Activated CD4-positive, alpha-beta T cell treated with anti-CD3 and anti-CD28 coated beads, Interleukin-2, amount 10 ng/mL, durations not matched to agents 7 days and 5 days (primary cell): ENCODE data around the gene RNF224. TPM values are rescaled to one million over a fixed set of nuclear protein-coding genes. Genes with fewer than 3 reads are reported as not detected.

Experiments
- CTCF ChIA-PET: fragments of 350-600 bp; sonication (Branson Sonifier 250); formaldehyde crosslinking; loops from one replicate; lab custom pipeline; 2021; ENCODE audit warnings: antibody characterized with exemption; lab: Charles Lee
- POLR2A ChIA-PET: fragments of 350-600 bp; sonication (Branson Sonifier 250); formaldehyde crosslinking; loops from one replicate; lab custom pipeline; 2021; ENCODE audit warnings: antibody characterized with exemption; lab: Charles Lee
- DNase-seq: peaks from one replicate; pipeline ENCODE4 v3.0.0-alpha.2; 2020
- H3K27ac Mint-ChIP-seq: one replicate; pipeline ENCODE4 v1.8.0; 2021; ENCODE audit warnings: mild to moderate bottlenecking, moderate library complexity, mixed read lengths
- H3K27me3 Mint-ChIP-seq: one replicate; pipeline ENCODE4 v1.8.0; 2021; ENCODE audit warnings: mixed read lengths
- H3K36me3 Mint-ChIP-seq: one replicate; pipeline ENCODE4 v1.8.0; 2021; ENCODE audit warnings: low read depth, mixed read lengths
- H3K4me1 Mint-ChIP-seq: one replicate; pipeline ENCODE4 v1.8.0; 2021; ENCODE audit warnings: mixed read lengths
- H3K4me3 Mint-ChIP-seq: one replicate; pipeline ENCODE4 v1.8.0; 2021; ENCODE audit warnings: mild to moderate bottlenecking, moderate library complexity, mixed read lengths
- H3K9me3 Mint-ChIP-seq: one replicate; pipeline ENCODE4 v1.8.0; 2021; ENCODE audit warnings: mixed read lengths
- total RNA-seq, 2 experiments: library from RNA; stranded (reverse); gene quantifications; one replicate each; pipeline ENCODE4 v1.2.3, GENCODE V29; 2021

RNF224 gene
- total RNA-seq, 2 experiments from 2014 or later = 0.10 TPM; not detected in 1

GRCh38 chr9:137219757-137220316, 7.5 kb upstream of the RNF224 start:
- DNase-seq = no peak
- H3K9me3 Mint-ChIP-seq = no peaks in the 10 kb centered on the region
- POLR2A ChIA-PET = no interaction called here
- no peak overlapping the region for H3K27ac Mint-ChIP-seq
- H3K4me1 Mint-ChIP-seq = peaks cover 13% of the 10 kb centered on the region
- peaks cover 2% of the 10 kb centered on the region for H3K36me3 Mint-ChIP-seq
- peak overlapping the region; percentile 11 for H3K4me3 Mint-ChIP-seq
- no peaks in the 10 kb centered on the region for H3K27me3 Mint-ChIP-seq
- CTCF ChIA-PET = interaction anchor here (0.9 to 1.4 kb wide), 3 partner anchors 13 to 17 kb away, joined by 3 read pairs; no protein-coding TSS in a partner anchor

GRCh38 chr9:137220317-137221094, 6.8 kb upstream of the RNF224 start:
- CTCF ChIA-PET = interaction anchor here (0.9 to 1.6 kb wide), 3 partner anchors 16 to 50 kb away, joined by 3 read pairs; no protein-coding TSS in a partner anchor

GRCh38 chr9:137221095-137221505, 6.2 kb upstream of the RNF224 start:
- ChIA-PET CTCF (interaction anchor here (1.4 to 1.6 kb wide), 2 partner anchors 16 to 50 kb away, joined by 3 read pairs; no protein-coding TSS in a partner anchor), POLR2A (interaction anchor here (0.5 kb wide), 1 partner anchor 197 kb away, joined by 9 read pairs; no protein-coding TSS in a partner anchor)
- Mint-ChIP-seq H3K36me3 (peaks cover 2% of the 10 kb centered on the region), H3K4me1 (peaks cover 18% of the 10 kb centered on the region), H3K9me3 (no peaks in the 10 kb centered on the region), H3K4me3 (peak overlapping the region; percentile 54), H3K27ac (no peak overlapping the region), H3K27me3 (no peaks in the 10 kb centered on the region)
- DNase-seq = no peak

More at GRCh38 chr9:137220317-137221094, 6.8 kb upstream of the RNF224 start:
- no peak for DNase-seq
- no peak overlapping the region for H3K27ac Mint-ChIP-seq
- H3K4me3 Mint-ChIP-seq = peak overlapping the region; percentile 54
- peaks cover 2% of the 10 kb centered on the region for H3K36me3 Mint-ChIP-seq
- H3K27me3 Mint-ChIP-seq = no peaks in the 10 kb centered on the region
- H3K9me3 Mint-ChIP-seq = no peaks in the 10 kb centered on the region
- POLR2A ChIA-PET = no interaction called here
- peaks cover 18% of the 10 kb centered on the region for H3K4me1 Mint-ChIP-seq

DNA sequence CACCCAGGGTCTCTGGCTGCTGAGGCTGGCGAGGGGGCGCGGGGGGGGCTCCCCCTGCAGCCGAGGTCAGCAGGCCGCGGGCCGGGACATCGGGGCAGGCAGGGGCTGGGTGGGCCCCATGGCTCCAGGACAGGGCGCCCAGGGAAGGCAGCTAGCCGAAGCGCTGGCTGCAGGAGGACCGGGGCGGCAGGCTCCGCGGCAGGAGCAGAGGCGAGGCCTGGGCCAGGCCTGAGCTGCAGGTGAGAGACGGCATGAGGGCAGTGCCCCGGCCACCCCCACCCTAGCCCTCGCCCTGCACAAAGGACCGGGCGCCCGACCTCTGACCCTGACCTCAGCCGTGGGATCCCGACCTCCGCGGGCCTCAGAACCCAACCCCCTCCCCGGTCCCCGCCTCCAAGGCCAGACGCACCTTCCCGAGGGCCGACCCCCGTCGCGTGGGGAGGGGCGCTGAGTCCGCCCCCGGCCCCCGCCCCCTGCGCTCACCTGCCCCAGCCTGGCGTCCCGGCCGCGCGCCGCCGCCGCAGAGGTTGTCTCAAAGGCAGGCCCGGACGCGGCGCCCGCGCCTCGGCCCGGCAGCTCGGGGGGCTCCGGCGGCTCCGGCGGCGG, 5.7 kb upstream of the RNF224 start:
- no peak overlapping the region for H3K27ac Mint-ChIP-seq
- peaks cover 18% of the 10 kb centered on the region for H3K4me1 Mint-ChIP-seq
- H3K36me3 Mint-ChIP-seq = peaks cover 2% of the 10 kb centered on the region
- H3K4me3 Mint-ChIP-seq = no peak overlapping the region
- DNase-seq = no peak
- H3K27me3 Mint-ChIP-seq = no peaks in the 10 kb centered on the region
- POLR2A ChIA-PET = interaction anchor here (0.5 kb wide), 1 partner anchor 198 kb away, joined by 9 read pairs; no protein-coding TSS in a partner anchor
- CTCF ChIA-PET = interaction anchor here (1.1 to 1.6 kb wide), 2 partner anchors 51 to 186 kb away, joined by 3 read pairs; no protein-coding TSS in a partner anchor
- H3K9me3 Mint-ChIP-seq = no peaks in the 10 kb centered on the region

DNA sequence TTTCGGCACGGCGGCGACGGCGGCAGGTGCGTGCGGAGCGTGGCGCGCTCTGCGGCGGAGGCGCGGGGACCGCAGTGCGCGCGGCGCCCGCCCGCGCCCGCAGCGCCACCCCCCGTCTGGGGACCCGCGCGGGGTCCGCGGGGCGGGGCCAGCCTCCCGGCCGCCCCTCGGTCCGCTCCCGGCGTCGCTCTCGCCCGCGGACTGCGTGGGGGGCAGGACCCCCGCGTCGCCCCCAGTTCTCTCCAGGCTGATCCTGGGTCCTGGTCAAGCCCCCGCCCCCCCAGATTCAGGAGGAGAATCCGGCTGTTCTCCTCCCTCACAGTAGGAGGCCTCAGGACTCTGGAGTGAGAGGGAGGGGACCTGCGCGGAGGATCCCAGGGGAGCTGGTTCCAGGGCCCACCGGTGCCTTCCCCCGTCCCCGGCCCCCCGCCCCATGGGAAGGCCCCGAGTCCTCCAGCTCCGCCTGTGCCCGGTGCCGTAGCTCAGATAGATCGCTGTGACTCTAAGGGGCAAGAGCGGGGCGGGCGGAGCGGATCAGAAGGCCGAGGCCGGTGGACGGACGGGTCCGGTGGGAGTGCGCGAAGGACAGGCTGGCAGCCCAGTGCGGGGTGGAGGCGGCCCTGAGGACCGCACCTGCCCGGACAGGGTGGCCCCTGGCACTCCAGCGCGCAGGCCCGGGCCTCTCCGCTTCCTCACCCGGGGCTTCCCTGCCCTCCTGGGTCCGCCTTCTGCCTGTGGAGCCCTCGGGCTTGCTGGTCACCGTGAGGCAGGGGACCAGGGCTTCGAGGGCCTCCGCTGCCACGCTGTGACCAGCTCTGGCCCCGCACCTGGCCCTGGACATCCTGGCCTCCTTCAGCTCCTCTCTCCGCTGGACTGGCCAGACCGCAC, 4.9 kb upstream of the RNF224 start, which contains the start of gene RNF208:
Gene RNF208, minus strand, starts transcription at position 51 of the 888 bp plus-strand sequence. CDS start 1,028 bp downstream, outside the sequence.
- Mint-ChIP-seq H3K36me3 (no peaks in the 10 kb centered on the region), H3K9me3 (no peaks in the 10 kb centered on the region), H3K4me3 (peak within 1 kb of the TSS; percentile 73), H3K4me1 (peaks cover 18% of the 10 kb centered on the region), H3K27ac (peak within 1 kb of the TSS; percentile 84), H3K27me3 (no peaks in the 10 kb centered on the region)
- CTCF ChIA-PET = interaction anchor here (0.5 to 6.0 kb wide), 9 partner anchors 16 to 187 kb away, joined by 3 to 65 read pairs (median 3); partner anchors contain the start of gene TUBB4B
- POLR2A ChIA-PET = interaction anchor here (1.0 to 1.2 kb wide), 3 partner anchors 18 to 127 kb away, joined by 3 read pairs; partner anchors contain the start of genes TPRN and TUBB4B
- DNase-seq = no peak

DNA sequence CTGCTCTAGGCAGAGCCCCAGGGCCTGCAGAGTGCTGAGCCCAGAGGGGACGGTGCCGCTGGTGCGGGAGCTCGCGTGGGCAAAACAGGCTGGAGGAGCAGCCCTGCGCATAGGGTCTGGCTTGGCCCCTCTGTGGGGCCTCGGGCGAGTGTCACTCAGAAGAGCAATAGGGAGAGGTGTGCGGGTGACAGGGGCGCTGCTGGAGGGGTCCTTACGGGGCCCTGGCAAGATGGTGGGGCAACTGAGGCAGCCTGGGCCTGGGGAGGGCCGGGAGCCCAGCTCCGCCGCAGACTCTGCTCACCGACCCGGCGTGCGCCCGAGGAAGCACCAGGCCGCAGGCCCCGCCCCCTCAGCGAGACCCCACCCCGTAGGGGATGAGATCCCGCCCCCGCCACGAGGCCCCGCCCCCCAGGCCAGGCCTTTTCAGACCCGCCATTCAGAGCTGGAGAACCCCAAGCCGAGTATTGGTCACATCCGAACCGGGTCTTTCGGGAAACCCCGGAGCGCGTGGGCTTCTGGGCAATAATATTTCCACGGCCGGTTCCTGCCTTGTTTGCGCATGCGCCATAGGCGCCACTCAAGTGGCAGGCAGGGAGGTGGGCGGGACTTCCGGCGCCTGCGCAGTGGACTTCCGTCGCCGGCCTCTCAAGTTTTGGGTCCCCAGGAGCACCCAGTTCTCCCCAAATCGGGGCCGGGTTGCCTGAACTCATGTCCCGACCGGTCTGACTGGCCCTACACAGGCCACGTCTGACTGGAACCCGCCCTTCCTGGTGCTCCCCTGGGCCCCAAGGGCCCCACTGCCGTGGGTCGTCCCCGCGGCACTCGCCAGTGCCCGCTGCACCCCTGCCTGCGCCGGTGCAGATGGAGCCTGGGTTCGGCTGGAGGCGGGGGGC, 4.0 kb upstream of the RNF224 start:
- peaks cover 21% of the 10 kb centered on the region for H3K4me1 Mint-ChIP-seq
- ChIA-PET CTCF (interaction anchor here (0.5 to 6.0 kb wide), 10 partner anchors 15 to 1127 kb away, joined by 3 to 65 read pairs (median 4); partner anchors contain the start of gene TUBB4B), POLR2A (interaction anchor here (1.0 to 1.2 kb wide), 3 partner anchors 17 to 128 kb away, joined by 3 read pairs; partner anchors contain the start of genes TPRN and TUBB4B)
- H3K4me3 Mint-ChIP-seq = peak overlapping the region; percentile 73
- H3K27ac Mint-ChIP-seq = peak overlapping the region; percentile 84
- H3K27me3 Mint-ChIP-seq = peaks cover 2% of the 10 kb centered on the region
- no peaks in the 10 kb centered on the region for H3K9me3 Mint-ChIP-seq
- H3K36me3 Mint-ChIP-seq = no peaks in the 10 kb centered on the region
- DNase-seq = peak; percentile 99

DNA sequence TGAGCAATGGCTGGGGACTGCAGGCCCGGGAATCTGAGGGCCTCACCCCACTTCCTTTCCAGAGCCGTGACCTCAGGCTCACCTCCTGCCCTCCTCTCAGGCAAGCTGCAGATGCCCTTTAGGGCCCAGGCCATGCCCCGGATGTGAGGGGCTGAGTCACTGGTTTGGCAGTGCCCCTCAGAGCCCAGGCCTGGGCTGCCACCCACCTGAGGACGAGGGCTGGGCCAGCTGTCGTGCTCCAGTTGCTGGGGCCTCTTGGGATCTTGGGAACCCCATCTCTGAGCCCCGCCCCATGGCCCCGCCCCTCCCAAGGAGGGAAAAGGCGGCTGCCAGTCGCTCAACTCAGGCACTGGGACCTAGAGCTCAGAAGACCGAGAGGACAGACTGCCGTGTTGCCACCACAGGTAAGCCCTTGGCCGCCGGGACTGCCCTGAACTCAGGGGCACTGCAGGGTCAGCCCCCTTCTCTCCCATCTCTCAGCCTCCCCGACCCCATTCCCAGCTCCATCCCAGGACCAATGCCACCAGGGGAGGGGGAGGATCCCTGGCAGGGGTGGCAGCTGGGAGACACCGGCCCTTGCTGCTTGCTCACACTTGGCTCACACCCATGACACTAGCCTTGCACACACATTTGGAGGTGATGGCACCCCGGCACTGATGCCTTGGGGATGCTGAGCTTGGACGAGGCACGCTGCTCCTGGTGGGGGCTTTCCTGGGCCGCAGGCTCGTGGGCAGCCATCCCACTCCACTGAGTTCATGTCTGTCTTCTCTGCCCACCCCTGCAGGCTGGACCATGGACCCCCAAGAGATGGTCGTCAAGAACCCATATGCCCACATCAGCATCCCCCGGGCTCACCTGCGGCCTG, 2.2 kb upstream of the RNF224 start, which contains the start of gene CYSRT1:
Gene CYSRT1, plus strand, starts transcription at position 345 of the 865 bp plus-strand sequence. Its CDS starts 448 bp downstream, at position 793.
- Mint-ChIP-seq H3K4me3 (peak within 1 kb of the TSS; percentile 73), H3K27me3 (peaks cover 2% of the 10 kb centered on the region), H3K27ac (peak within 1 kb of the TSS; percentile 84), H3K9me3 (no peaks in the 10 kb centered on the region), H3K4me1 (peaks cover 21% of the 10 kb centered on the region), H3K36me3 (no peaks in the 10 kb centered on the region)
- DNase-seq = peak; percentile 36
- ChIA-PET POLR2A (no interaction called here), CTCF (interaction anchor here (0.9 to 6.0 kb wide), 4 partner anchors 13 to 129 kb away, joined by 3 to 65 read pairs (median 6); partner anchors contain the start of gene TUBB4B)

DNA sequence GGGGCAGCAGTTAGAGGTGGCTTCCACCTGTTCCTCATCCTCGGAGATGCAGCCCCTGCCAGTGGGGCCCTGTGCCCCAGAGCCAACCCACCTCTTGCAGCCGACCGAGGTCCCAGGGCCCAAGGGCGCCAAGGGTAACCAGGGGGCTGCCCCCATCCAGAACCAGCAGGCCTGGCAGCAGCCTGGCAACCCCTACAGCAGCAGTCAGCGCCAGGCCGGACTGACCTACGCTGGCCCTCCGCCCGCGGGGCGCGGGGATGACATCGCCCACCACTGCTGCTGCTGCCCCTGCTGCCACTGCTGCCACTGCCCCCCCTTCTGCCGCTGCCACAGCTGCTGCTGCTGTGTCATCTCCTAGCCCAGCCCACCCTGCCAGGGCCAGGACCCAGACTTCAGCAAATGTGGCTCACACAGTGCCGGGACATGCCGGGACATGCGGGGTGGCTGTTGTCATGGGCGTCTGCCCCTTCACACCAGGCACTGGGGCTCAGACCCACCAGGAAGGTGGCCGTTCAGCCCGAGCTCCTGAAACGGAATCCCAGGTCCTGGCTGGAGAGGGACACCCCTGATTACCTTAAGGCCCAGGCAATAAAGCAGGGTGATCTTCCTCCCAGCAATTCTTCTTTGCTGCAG, 1.5 kb upstream of the RNF224 start:
- no peaks in the 10 kb centered on the region for H3K9me3 Mint-ChIP-seq
- H3K36me3 Mint-ChIP-seq = no peaks in the 10 kb centered on the region
- peaks cover 2% of the 10 kb centered on the region for H3K27me3 Mint-ChIP-seq
- CTCF ChIA-PET = interaction anchor here (1.0 to 6.0 kb wide), 3 partner anchors 12 to 179 kb away, joined by 3 to 65 read pairs (median 3); partner anchors contain the start of gene TUBB4B
- H3K27ac Mint-ChIP-seq = peak overlapping the region; percentile 36
- no peak for DNase-seq
- peaks cover 20% of the 10 kb centered on the region for H3K4me1 Mint-ChIP-seq
- POLR2A ChIA-PET = no interaction called here
- H3K4me3 Mint-ChIP-seq = no peak overlapping the region

GRCh38 chr9:137226338-137227053, 806 bp upstream of the RNF224 start:
- H3K4me1 Mint-ChIP-seq = peaks cover 19% of the 10 kb centered on the region
- H3K36me3 Mint-ChIP-seq = no peaks in the 10 kb centered on the region
- peak overlapping the region; percentile 25 for H3K27ac Mint-ChIP-seq
- H3K9me3 Mint-ChIP-seq = no peaks in the 10 kb centered on the region
- ChIA-PET POLR2A (no interaction called here), CTCF (interaction anchor here (0.7 to 6.0 kb wide), 11 partner anchors 12 to 191 kb away, joined by 3 to 65 read pairs (median 4); partner anchors contain the start of genes TPRN and TUBB4B)
- DNase-seq = no peak
- H3K27me3 Mint-ChIP-seq = peaks cover 2% of the 10 kb centered on the region
- no peak overlapping the region for H3K4me3 Mint-ChIP-seq
